Activated naive CD8-positive, alpha-beta T cell treated with anti-CD3 and anti-CD28 coated beads for 36 hours (primary cell): Measurements from ENCODE around the gene USP7. TPM values are rescaled to one million over a fixed set of nuclear protein-coding genes. Genes with fewer than 3 reads are reported as not detected.
"Not testable (repeated sequence)": the region's sequence is repeated elsewhere in the genome, so short reads cannot be mapped to it uniquely, and the experiment has no call there.

Source experiments
- DNase-seq: peaks from one replicate; pipeline ENCODE4 v3.0.0; 2021
- H3K27ac Mint-ChIP-seq: one replicate; pipeline ENCODE4 v1.8.0; 2022; ENCODE audit warnings: mild to moderate bottlenecking, moderate library complexity, mixed read lengths
- H3K27me3 Mint-ChIP-seq: one replicate; pipeline ENCODE4 v1.8.0; 2022; ENCODE audit warnings: mild to moderate bottlenecking, mixed read lengths
- H3K36me3 Mint-ChIP-seq: one replicate; pipeline ENCODE4 v1.8.0; 2021; ENCODE audit warnings: mild to moderate bottlenecking, mixed read lengths
- H3K4me1 Mint-ChIP-seq: one replicate; pipeline ENCODE4 v1.8.0; 2021; ENCODE audit warnings: mixed read lengths
- H3K4me3 Mint-ChIP-seq: one replicate; pipeline ENCODE4 v1.8.0; 2022; ENCODE audit warnings: mild to moderate bottlenecking, moderate library complexity, mixed read lengths
- H3K9me3 Mint-ChIP-seq: one replicate; pipeline ENCODE4 v1.8.0; 2022; ENCODE audit warnings: mixed read lengths
- total RNA-seq, 2 experiments: library from RNA; stranded (reverse); gene quantifications; one replicate each; pipeline ENCODE4 v1.2.3, GENCODE V29; 2021

Gene USP7
- total RNA-seq, 2 experiments from 2014 or later: 167 to 175 TPM

- Mint-ChIP-seq H3K9me3 (no peaks in the 10 kb centered on the region), H3K27me3 (peaks cover 7% of the 10 kb centered on the region), H3K27ac (no peak within 1 kb of the TSS), H3K36me3 (no peaks in the 10 kb centered on the region), H3K4me1 (peaks cover 10% of the 10 kb centered on the region), H3K4me3 (no peak within 1 kb of the TSS)
- no peak for DNase-seq
Observed at GRCh38 chr16:8882041-8882617, 81.6 kb downstream of the USP7 start, which contains the start of gene LITAFD. TSS of gene LITAFD (plus strand) at chr16:8882351. CDS start at chr16:8884356, 2,005 bp downstream.

GRCh38 chr16:8880839-8881510 lies 82.7 kb downstream of the USP7 start:
- DNase-seq: no peak
- H3K9me3 Mint-ChIP-seq: no peaks in the 10 kb centered on the region
- peaks cover 5% of the 10 kb centered on the region for H3K4me1 Mint-ChIP-seq
- H3K4me3 Mint-ChIP-seq: no peak overlapping the region
- no peak overlapping the region for H3K27ac Mint-ChIP-seq
- peaks cover 6% of the 10 kb centered on the region for H3K27me3 Mint-ChIP-seq
- H3K36me3 Mint-ChIP-seq: no peaks in the 10 kb centered on the region

- no peak for DNase-seq
- H3K9me3 Mint-ChIP-seq: no peaks in the 10 kb centered on the region
- H3K4me1 Mint-ChIP-seq: peaks cover 8% of the 10 kb centered on the region
- no peaks in the 10 kb centered on the region for H3K27me3 Mint-ChIP-seq
- no peak overlapping the region for H3K27ac Mint-ChIP-seq
- no peaks in the 10 kb centered on the region for H3K36me3 Mint-ChIP-seq
- H3K4me3 Mint-ChIP-seq: no peak overlapping the region
Observed at GRCh38 chr16:8878523-8878911, 85.2 kb downstream of the USP7 start.

GRCh38 chr16:8877894-8878522 lies 85.7 kb downstream of the USP7 start:
- no peak overlapping the region for H3K4me3 Mint-ChIP-seq

GRCh38 chr16:8875317-8875716 lies 88.4 kb downstream of the USP7 start:
- H3K9me3 Mint-ChIP-seq, H3K4me3 Mint-ChIP-seq, H3K27me3 Mint-ChIP-seq, DNase-seq, H3K36me3 Mint-ChIP-seq, H3K27ac Mint-ChIP-seq: not testable (repeated sequence)
- H3K4me1 Mint-ChIP-seq: peaks cover 17% of the 10 kb centered on the region

More at GRCh38 chr16:8877894-8878522, 85.7 kb downstream of the USP7 start:
- Mint-ChIP-seq H3K36me3 (no peaks in the 10 kb centered on the region), H3K9me3 (no peaks in the 10 kb centered on the region), H3K27me3 (no peaks in the 10 kb centered on the region), H3K27ac (no peak overlapping the region), H3K4me1 (peaks cover 8% of the 10 kb centered on the region)
- DNase-seq: no peak

GRCh38 chr16:8874388-8874787 lies 89.3 kb downstream of the USP7 start:
- Mint-ChIP-seq H3K27me3 (no peaks in the 10 kb centered on the region), H3K9me3 (no peaks in the 10 kb centered on the region), H3K4me3 (no peak overlapping the region), H3K27ac (no peak overlapping the region), H3K36me3 (no peaks in the 10 kb centered on the region), H3K4me1 (peaks cover 18% of the 10 kb centered on the region)
- no peak for DNase-seq

GRCh38 chr16:8873866-8874195 lies 89.9 kb downstream of the USP7 start:
- H3K9me3 Mint-ChIP-seq, H3K36me3 Mint-ChIP-seq, H3K27me3 Mint-ChIP-seq, H3K4me3 Mint-ChIP-seq, H3K27ac Mint-ChIP-seq, DNase-seq: not testable (repeated sequence)
- H3K4me1 Mint-ChIP-seq: peaks cover 21% of the 10 kb centered on the region

GRCh38 chr16:8872967-8873865 lies 90.5 kb downstream of the USP7 start:
- no peak overlapping the region for H3K27ac Mint-ChIP-seq

GRCh38 chr16:8872071-8872470 lies 91.6 kb downstream of the USP7 start:
- no peak overlapping the region for H3K27ac Mint-ChIP-seq
- H3K36me3 Mint-ChIP-seq: peaks cover 11% of the 10 kb centered on the region
- no peak for DNase-seq
- H3K4me1 Mint-ChIP-seq: peaks cover 23% of the 10 kb centered on the region
- H3K27me3 Mint-ChIP-seq: no peaks in the 10 kb centered on the region
- no peak overlapping the region for H3K4me3 Mint-ChIP-seq
- no peaks in the 10 kb centered on the region for H3K9me3 Mint-ChIP-seq

More at GRCh38 chr16:8872967-8873865, 90.5 kb downstream of the USP7 start:
- Mint-ChIP-seq H3K36me3 (peaks cover 1% of the 10 kb centered on the region), H3K27me3 (no peaks in the 10 kb centered on the region), H3K9me3 (no peaks in the 10 kb centered on the region), H3K4me1 (peaks cover 21% of the 10 kb centered on the region), H3K4me3 (no peak overlapping the region)
- DNase-seq: no peak

GRCh38 chr16:8869988-8870241 lies 93.8 kb downstream of the USP7 start:
- H3K4me3 Mint-ChIP-seq, H3K27me3 Mint-ChIP-seq, H3K27ac Mint-ChIP-seq, DNase-seq, H3K9me3 Mint-ChIP-seq: not testable (repeated sequence)
- peaks cover 37% of the 10 kb centered on the region for H3K4me1 Mint-ChIP-seq
- H3K36me3 Mint-ChIP-seq: peaks cover 12% of the 10 kb centered on the region

GRCh38 chr16:8869212-8869987 lies 94.3 kb downstream of the USP7 start:
- H3K27me3 Mint-ChIP-seq: no peaks in the 10 kb centered on the region

GRCh38 chr16:8868416-8869211 lies 95.1 kb downstream of the USP7 start, which contains the start of gene CARHSP1:
TSS of gene CARHSP1 (minus strand) at chr16:8869006. CDS start at chr16:8859328, 9,678 bp downstream.
- H3K4me1 Mint-ChIP-seq: peaks cover 40% of the 10 kb centered on the region
- H3K4me3 Mint-ChIP-seq: peak within 1 kb of the TSS; percentile 92
- H3K36me3 Mint-ChIP-seq: peaks cover 12% of the 10 kb centered on the region
- H3K27ac Mint-ChIP-seq: peak within 1 kb of the TSS; percentile 95
- no peaks in the 10 kb centered on the region for H3K9me3 Mint-ChIP-seq
- no peaks in the 10 kb centered on the region for H3K27me3 Mint-ChIP-seq
- DNase-seq: peak; percentile 86

More at GRCh38 chr16:8869212-8869987, 94.3 kb downstream of the USP7 start:
- H3K27ac Mint-ChIP-seq: peak overlapping the region; percentile 95
- peak overlapping the region; percentile 92 for H3K4me3 Mint-ChIP-seq
- no peaks in the 10 kb centered on the region for H3K9me3 Mint-ChIP-seq
- H3K4me1 Mint-ChIP-seq: peaks cover 37% of the 10 kb centered on the region
- peak; percentile 24 for DNase-seq
- peaks cover 12% of the 10 kb centered on the region for H3K36me3 Mint-ChIP-seq

- peaks cover 12% of the 10 kb centered on the region for H3K36me3 Mint-ChIP-seq
- no peak for DNase-seq
- peaks cover 40% of the 10 kb centered on the region for H3K4me1 Mint-ChIP-seq
- H3K27me3 Mint-ChIP-seq: no peaks in the 10 kb centered on the region
- peak overlapping the region; percentile 88 for H3K4me3 Mint-ChIP-seq
- H3K27ac Mint-ChIP-seq: peak overlapping the region; percentile 85
- no peaks in the 10 kb centered on the region for H3K9me3 Mint-ChIP-seq
Observed at GRCh38 chr16:8867932-8868415, 95.7 kb downstream of the USP7 start.
